ENCODE measurements around the gene CCNA1. TPM values are rescaled to one million over a fixed set of nuclear protein-coding genes. Genes with fewer than 3 reads are reported as not detected.
A peak's percentile ranks its signal among the peaks of the same experiment; 100 is the strongest.

CCNA1 gene
- total RNA-seq, 2 donors from 2014 or later, result 0.18 TPM; not detected in 1

- intact Hi-C loops (cut with DNase I), result no loop called here
- ATAC-seq (no peak), DNase-seq (no peak)
Measured at GRCh38 chr13:36447501-36447900, 15.2 kb downstream of the CCNA1 start.

DNA sequence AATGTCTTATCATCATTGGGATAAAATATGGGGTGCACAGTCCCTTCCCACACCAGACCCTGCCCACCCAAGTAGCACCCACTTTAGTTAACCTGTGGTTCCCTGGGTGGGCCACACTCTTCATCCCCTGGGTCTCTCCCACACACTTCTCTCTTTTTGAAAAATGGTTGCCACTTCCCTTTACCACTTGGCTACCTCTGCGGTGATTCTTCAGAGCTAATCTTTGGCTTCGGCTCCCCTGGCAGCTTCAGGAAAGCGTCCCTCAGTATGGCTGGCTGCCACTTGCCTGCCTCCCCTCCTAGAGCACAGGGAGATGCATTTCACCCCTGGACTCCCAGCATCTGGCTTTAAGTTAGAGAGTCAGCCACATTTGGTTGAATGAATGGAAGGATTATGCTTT is 18.2 kb downstream of the CCNA1 start:
- intact Hi-C loops (cut with DNase I), result no loop called here
- ATAC-seq (no peak), DNase-seq (no peak)

- intact Hi-C loops (cut with DNase I), result no loop called here
- no peak for DNase-seq
- peak; percentile 72 to 77 for ATAC-seq
Measured at GRCh38 chr13:36453516-36453915, 21.2 kb downstream of the CCNA1 start.

DNA sequence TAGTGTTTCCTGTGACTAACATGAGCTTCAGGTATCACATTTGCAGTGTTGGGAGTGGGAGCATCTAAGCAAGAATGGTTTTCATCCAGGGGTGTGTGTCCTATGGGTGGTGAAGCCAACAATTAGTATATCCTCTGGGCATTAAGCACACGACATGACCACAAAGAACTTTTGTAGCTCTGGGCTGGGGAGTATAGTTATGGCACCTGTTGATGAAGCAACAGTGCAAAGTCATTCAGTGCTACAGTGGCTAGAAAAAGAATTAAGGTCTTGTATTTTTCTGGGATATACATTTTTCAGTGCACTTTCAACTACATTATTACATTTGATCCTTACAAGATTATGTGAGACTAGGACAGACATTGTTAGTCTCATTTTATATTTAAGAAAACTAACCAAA is 21.8 kb downstream of the CCNA1 start:
- DNase-seq, result no peak
- intact Hi-C loops (cut with DNase I), result loop anchor here in 1 of 2 donors (2.0 kb wide), 1 partner anchor 283 kb away; no protein-coding TSS in a partner anchor

DNA sequence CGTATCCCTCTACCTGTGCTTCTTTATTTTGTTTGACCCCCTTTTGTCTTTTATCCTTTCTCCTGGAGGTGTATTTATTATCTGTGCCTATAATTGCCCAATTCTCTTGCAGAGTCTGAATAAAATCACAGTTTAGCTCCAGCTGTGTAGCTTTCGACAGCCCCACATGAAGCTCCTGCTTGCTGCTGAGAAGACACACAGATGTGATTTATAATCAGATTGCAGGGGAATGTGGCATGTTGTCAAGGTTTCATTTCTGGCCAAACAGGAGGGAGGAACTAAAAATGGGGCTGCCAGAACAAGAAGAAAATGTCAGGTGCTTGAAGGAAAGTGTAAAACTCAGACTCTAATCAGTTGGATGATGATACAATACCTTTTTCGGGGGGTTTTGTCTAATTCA is 22.7 kb downstream of the CCNA1 start:
- intact Hi-C loops (cut with DNase I), result loop anchor here in 1 of 2 donors (2.0 kb wide), 1 partner anchor 282 kb away; no protein-coding TSS in a partner anchor
- no peak for ATAC-seq
- DNase-seq, result no peak

More for the DNA sequence above, 21.8 kb downstream of the CCNA1 start:
- no peak for ATAC-seq

DNA sequence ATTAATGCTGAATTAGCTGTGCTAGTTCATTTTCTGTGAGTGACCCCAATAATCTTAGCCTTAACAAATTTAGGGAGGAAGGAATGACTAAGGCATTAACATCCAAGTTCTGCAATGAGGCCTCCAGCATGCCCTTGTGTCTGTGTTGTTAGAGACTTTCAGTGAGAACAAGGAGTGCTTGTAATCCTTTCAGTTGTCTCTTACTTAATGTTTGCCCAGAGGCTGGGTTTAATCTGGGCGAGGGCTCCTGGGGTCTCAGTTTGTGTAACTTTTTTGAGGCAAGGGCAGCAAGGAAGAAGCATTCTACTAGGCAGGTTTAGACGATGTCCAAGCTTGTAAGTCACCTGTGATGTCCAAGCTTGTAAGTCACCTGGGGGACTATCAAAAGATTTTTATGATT is 24.3 kb downstream of the CCNA1 start:
- ATAC-seq (no peak), DNase-seq (no peak)
- intact Hi-C loops (cut with DNase I), result no loop called here

- DNase-seq, result no peak
- intact Hi-C loops (cut with DNase I), result no loop called here
- no peak for ATAC-seq
Measured at GRCh38 chr13:36461506-36461905, 29.2 kb downstream of the CCNA1 start.

- ATAC-seq (no peak), DNase-seq (no peak)
- intact Hi-C loops (cut with DNase I), result no loop called here
Measured at GRCh38 chr13:36475468-36475867, 43.2 kb downstream of the CCNA1 start.

- ATAC-seq (no peak), DNase-seq (no peak)
- intact Hi-C loops (cut with DNase I), result no loop called here
Measured at GRCh38 chr13:36476661-36477060, 44.4 kb downstream of the CCNA1 start.

DNA sequence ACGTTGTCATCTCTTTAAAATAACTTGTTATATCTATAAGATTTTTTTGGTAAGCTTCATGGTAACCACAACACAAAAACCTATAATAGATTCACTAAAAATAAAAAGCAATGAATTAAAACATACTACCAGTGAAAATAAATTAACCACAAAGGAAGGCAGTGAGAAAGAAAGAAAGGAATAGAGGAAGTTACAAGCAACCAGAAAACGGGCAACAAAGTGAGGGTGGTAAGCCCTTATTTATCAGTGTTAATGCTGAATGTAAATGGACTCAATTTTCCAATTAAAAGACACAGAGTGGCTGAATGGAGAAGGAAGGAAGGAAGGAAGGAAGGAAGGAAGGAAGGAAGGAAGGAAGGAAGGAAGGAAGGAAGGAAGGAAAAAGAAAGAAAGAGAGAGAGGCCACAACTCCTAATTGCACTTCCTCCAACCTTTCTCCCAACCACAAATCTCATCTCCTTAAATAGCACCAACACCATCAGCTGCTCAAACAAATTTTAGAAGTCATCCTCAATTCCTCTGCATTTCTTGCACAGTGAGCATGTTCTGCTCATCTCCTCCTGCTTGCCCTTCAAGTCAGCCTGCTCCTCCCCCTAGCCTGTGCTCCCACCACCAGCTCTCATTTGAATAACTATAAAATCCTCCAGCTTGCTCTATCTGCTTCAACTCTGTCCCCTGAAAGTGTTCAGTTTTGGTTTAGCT is 48.6 kb downstream of the CCNA1 start:
- ATAC-seq (no peak), DNase-seq (no peak)
- intact Hi-C loops (cut with DNase I), result no loop called here

- DNase-seq, result no peak
- no peak for ATAC-seq
- intact Hi-C loops (cut with DNase I), result no loop called here
Measured at GRCh38 chr13:36490055-36490454, 57.8 kb downstream of the CCNA1 start.

Other genes with a start within 250 kb of the CCNA1 start
- under 1 TPM in 1 of 2 donors, not detected in 1; 0.24 TPM for gene SOHLH2, start 217.9 kb upstream of the CCNA1 start, total RNA-seq
- gene CCDC169, start 134.7 kb upstream of the CCNA1 start, total RNA-seq, result 1 to 10 TPM in 1 of 2 donors, under 1 TPM in 1; 0.68 to 1.8 TPM
- gene SPART, start 86.1 kb upstream of the CCNA1 start, total RNA-seq, result 10 to 100 TPM; 45.3 to 49.4 TPM
- gene SERTM1, start 241.5 kb downstream of the CCNA1 start, total RNA-seq, result under 1 TPM; 0.10 to 0.38 TPM

All from left cardiac atrium (tissue), 4 donors.